A549 (cell line): ENCODE measurements around the gene DNAJC30. TPM values are rescaled to one million over a fixed set of nuclear protein-coding genes. Genes with fewer than 3 reads are reported as not detected.

ENCODE experiments used
- ATAC-seq, 2 experiments: fragments of 200-7000 bp in 1 of 2; fragments of >200 bp in 1 of 2; cut with Nextera tagmentation in 1 of 2; cut with Tn5 transposase in 1 of 2; 3 replicates each; pipeline versions ENCODE4 v1.8.0 to v1.9.1; 2018 to 2020; ENCODE audit warnings: mild to moderate bottlenecking in 1 of 2, moderate library complexity in 1 of 2
- CTCF ChIA-PET: fragments of 300-600 bp; sonication (Branson Sonifier 250); formaldehyde crosslinking; extraction: SDS; loops from one replicate; lab custom pipeline; 2021; ENCODE audit warnings: antibody characterized with exemption, inconsistent platforms; lab: Yijun Ruan, JAX
- POLR2A ChIA-PET: fragments of 350-600 bp; formaldehyde crosslinking; extraction: SDS; loops from one replicate; lab custom pipeline; 2021; ENCODE audit warnings: antibody characterized with exemption, inconsistent platforms; lab: Yijun Ruan, JAX
- DNase-seq, 2 experiments: peaks; one replicate each; pipeline versions ENCODE4 v3.0.0 to v3.0.0-alpha.2; 2011 to 2016; ENCODE audit warnings: low read depth in 1 of 2, low spot score in 1 of 2
- FAIRE-seq: peaks from 2 replicates; lab custom pipeline; 2011; peaks lifted over from hg19 to GRCh38; lab: Jason Lieb, UNC
- H3K27ac ChIP-seq, 2 experiments: fragments of >200 bp; sonication (Bioruptor Twin); formaldehyde crosslinking; 3 replicates each; pipeline ENCODE4 v1.5.1; 2016 to 2017
- H3K4me1 ChIP-seq: fragments of >200 bp; sonication (Bioruptor Twin); formaldehyde crosslinking; 3 replicates; pipeline ENCODE4 v1.6.1; 2016
- H3K4me2 ChIP-seq: fragments of >200 bp; sonication (Bioruptor Twin); formaldehyde crosslinking; 3 replicates; pipeline ENCODE4 v1.6.1; 2016
- H3K4me3 ChIP-seq: fragments of >200 bp; sonication (Bioruptor Twin); formaldehyde crosslinking; 3 replicates; pipeline ENCODE4 v1.5.1; 2016
- H3K9me3 ChIP-seq: fragments of >200 bp; sonication (Bioruptor Twin); formaldehyde crosslinking; 3 replicates; pipeline ENCODE4 v1.6.1; 2016
- BHLHE40 ChIP-seq: IDR thresholded peaks from 2 replicates; pipeline ENCODE4 v1.6.1; 2012; ENCODE audit warnings: low read depth, low read length, inconsistent platforms
- CHD2 ChIP-seq: fragments of 150-350 bp; IDR thresholded peaks from 2 replicates; pipeline ENCODE4 v1.6.1; 2014; ENCODE audit warnings: low read length; ENCODE audit not compliant: partially characterized antibody
- EHF ChIP-seq: fragments of 250-450 bp; sonication (Bioruptor Pico); IDR thresholded peaks from 2 replicates; pipeline ENCODE4 v1.5.0; 2020; ENCODE audit warnings: mild to moderate bottlenecking
- EHMT2 ChIP-seq: fragments of 200-600 bp; sonication (generic); IDR thresholded peaks from 2 replicates; pipeline ENCODE4 v1.6.1; 2016; ENCODE audit warnings: antibody characterized with exemption, low read depth, mild to moderate bottlenecking, moderate library complexity
- EP300 ChIP-seq, 2 experiments: fragments of >200 bp; sonication (Bioruptor Twin); formaldehyde crosslinking; IDR thresholded peaks; 2 replicates in 1 of 2; 3 replicates in 1 of 2; pipeline ENCODE4 v1.6.1; 2016 to 2017
- ESRRA ChIP-seq: fragments of 150-350 bp; IDR thresholded peaks from 2 replicates; pipeline ENCODE4 v1.6.1; 2014; ENCODE audit warnings: mild to moderate bottlenecking, low read length, borderline replicate concordance
- FOSB ChIP-seq: fragments of 250-450 bp; sonication (Bioruptor Pico); IDR thresholded peaks from 2 replicates; pipeline ENCODE4 v1.5.0; 2020; ENCODE audit warnings: mild to moderate bottlenecking, moderate library complexity
- FOSL2 ChIP-seq, 2 experiments: fragments of 450-650 bp in 1 of 2; fragments of >200 bp in 1 of 2; sonication (Bioruptor Twin) in 1 of 2; formaldehyde crosslinking; IDR thresholded peaks; 2 replicates each; pipeline versions ENCODE4 v1.5.0 to v1.6.1; 2016 to 2020; ENCODE audit warnings: mild to moderate bottlenecking in 1 of 2, moderate library complexity in 1 of 2
- FOXS1 ChIP-seq: fragments of 250-450 bp; sonication (Bioruptor Pico); IDR thresholded peaks from 2 replicates; pipeline ENCODE4 v1.5.0; 2020; ENCODE audit warnings: mild to moderate bottlenecking, moderate library complexity
- GATA3 ChIP-seq: IDR thresholded peaks from 2 replicates; pipeline ENCODE4 v1.6.1; 2012; ENCODE audit warnings: borderline replicate concordance
- HDAC2 ChIP-seq: fragments of 200-600 bp; sonication (generic); IDR thresholded peaks from 2 replicates; pipeline ENCODE4 v1.6.1; 2016
- HOXB5 ChIP-seq: fragments of 250-450 bp; sonication (Bioruptor Pico); IDR thresholded peaks from 2 replicates; pipeline ENCODE4 v1.5.0; 2020; ENCODE audit warnings: mild to moderate bottlenecking, moderate library complexity
- JUN ChIP-seq, 2 experiments: fragments of >200 bp; sonication (Bioruptor Twin); formaldehyde crosslinking; IDR thresholded peaks; 2 replicates in 1 of 2; 3 replicates in 1 of 2; pipeline ENCODE4 v1.6.1; 2016 to 2017
- JUNB ChIP-seq: fragments of >200 bp; sonication (Bioruptor Twin); formaldehyde crosslinking; IDR thresholded peaks from 2 replicates; pipeline ENCODE4 v1.6.1; 2016
- KDM1A ChIP-seq: fragments of 200-600 bp; sonication (generic); IDR thresholded peaks from 2 replicates; pipeline ENCODE4 v1.6.1; 2016; ENCODE audit warnings: low read depth, mild to moderate bottlenecking
- KDM5A ChIP-seq: fragments of 200-600 bp; sonication (generic); IDR thresholded peaks from 2 replicates; pipeline ENCODE4 v1.6.1; 2016; ENCODE audit warnings: antibody characterized with exemption, mild to moderate bottlenecking
- MAFK ChIP-seq: fragments of 450-650 bp; IDR thresholded peaks from 2 replicates; pipeline ENCODE4 v1.6.1; 2014; ENCODE audit not compliant: partially characterized antibody
- MYC ChIP-seq: IDR thresholded peaks from 2 replicates; pipeline ENCODE4 v1.6.1; 2012; ENCODE audit warnings: mild to moderate bottlenecking, inconsistent platforms, low read length, improper control_type of control experiment, borderline replicate concordance
- NFE2L2 ChIP-seq: fragments of 150-350 bp; conservative IDR thresholded peaks from 2 replicates; pipeline ENCODE4 v1.6.1; 2014; ENCODE audit warnings: low read length
- NPAS2 ChIP-seq: fragments of 250-450 bp; sonication (Bioruptor Pico); IDR thresholded peaks from 2 replicates; pipeline ENCODE4 v1.8.0; 2022; ENCODE audit warnings: mild to moderate bottlenecking, moderate library complexity, borderline replicate concordance
- PHF8 ChIP-seq: fragments of 200-600 bp; sonication (generic); IDR thresholded peaks from 2 replicates; pipeline ENCODE4 v1.6.1; 2016; ENCODE audit warnings: low read depth, mild to moderate bottlenecking, antibody characterized with exemption, moderate library complexity, borderline replicate concordance
- POLR2A ChIP-seq: IDR thresholded peaks from 2 replicates; pipeline ENCODE4 v1.6.1; 2012; ENCODE audit warnings: mild to moderate bottlenecking, low read length
- POLR2AphosphoS2 ChIP-seq: conservative IDR thresholded peaks from 2 replicates; pipeline ENCODE4 v1.6.1; 2012; ENCODE audit warnings: low read length, improper control_type of control experiment, inconsistent platforms
- RAD21 ChIP-seq, 2 experiments: fragments of >200 bp in 1 of 2; sonication (Bioruptor Twin) in 1 of 2; formaldehyde crosslinking in 1 of 2; IDR thresholded peaks in 1 of 2; conservative IDR thresholded peaks in 1 of 2; 2 replicates in 1 of 2; 3 replicates in 1 of 2; pipeline ENCODE4 v1.6.1; 2012 to 2018; ENCODE audit warnings: inconsistent platforms in 1 of 2
- RARB ChIP-seq: fragments of 250-450 bp; sonication (Bioruptor Pico); IDR thresholded peaks from 2 replicates; pipeline ENCODE4 v1.8.0; 2021; ENCODE audit warnings: mild to moderate bottlenecking, moderate library complexity
- SMC3 ChIP-seq: fragments of >200 bp; sonication (Bioruptor Twin); formaldehyde crosslinking; IDR thresholded peaks from 3 replicates; pipeline ENCODE4 v1.6.1; 2018; ENCODE audit warnings: inconsistent platforms
- SREBF2 ChIP-seq: fragments of 450-650 bp; IDR thresholded peaks from 2 replicates; pipeline ENCODE4 v1.6.1; 2014; ENCODE audit warnings: mild to moderate bottlenecking, moderate library complexity
- TP53 ChIP-seq: fragments of 250-450 bp; sonication (Bioruptor Pico); IDR thresholded peaks from 2 replicates; pipeline ENCODE4 v1.5.0; 2021; ENCODE audit warnings: mild to moderate bottlenecking, moderate library complexity
- ZC3H11A ChIP-seq: fragments of 450-650 bp; IDR thresholded peaks from 2 replicates; pipeline ENCODE4 v1.6.1; 2014; ENCODE audit warnings: antibody characterized with exemption, mild to moderate bottlenecking
- ZNF302 ChIP-seq: fragments of 250-450 bp; sonication (Bioruptor Pico); IDR thresholded peaks from 2 replicates; pipeline ENCODE4 v1.9.0; 2021; ENCODE audit warnings: inconsistent platforms, mild to moderate bottlenecking, moderate library complexity
- ZSCAN20 ChIP-seq: fragments of 250-450 bp; sonication (Bioruptor Pico); IDR thresholded peaks from 2 replicates; pipeline ENCODE4 v1.8.0; 2022; ENCODE audit warnings: mild to moderate bottlenecking, moderate library complexity
- WGBS: methylation state at CpG from one replicate; pipeline ENCODE4 v1.1.6; 2017; ENCODE audit errors: missing lambda C conversion rate; 5-methylcytosine and 5-hydroxymethylcytosine counted together
- polyA plus RNA-seq, 4 experiments: library from polyadenylated mRNA; depleted of rRNA in 3 of 4; stranded (reverse); fragments of >200 nt; fragmentation: RNase III in 1 of 4; extraction: RNeasy Plus Mini Kit Qiagen cat#74134 plus additional on column Dnase treatment in 1 of 4; gene quantifications; 2 replicates in 3 of 4; 3 replicates in 1 of 4; pipeline ENCODE4 v1.2.3, GENCODE V29; 2011 to 2017
- TF ChIP-seq, protein P1 (sequence below): IDR thresholded peaks from 2 replicates; pipeline ENCODE4 v1.6.1; 2012
- TF ChIP-seq, protein P2 (sequence below): fragments of 250-450 bp; sonication (Bioruptor Pico); IDR thresholded peaks from 2 replicates; pipeline ENCODE4 v1.5.0; 2020; ENCODE audit warnings: low read depth, mild to moderate bottlenecking, moderate library complexity
- TF ChIP-seq, protein P3 (sequence below): IDR thresholded peaks from 2 replicates; pipeline ENCODE4 v1.6.1; 2012
- TF ChIP-seq, protein P4 (sequence below): fragments of 150-350 bp; IDR thresholded peaks from 2 replicates; pipeline ENCODE4 v1.6.1; 2014; ENCODE audit warnings: low read depth, mild to moderate bottlenecking, low read length

DNAJC30 gene
- polyA plus RNA-seq, 2 of the 4 experiments (the other 2 are of a cell fraction): 5.7 to 8.9 TPM

DNA sequence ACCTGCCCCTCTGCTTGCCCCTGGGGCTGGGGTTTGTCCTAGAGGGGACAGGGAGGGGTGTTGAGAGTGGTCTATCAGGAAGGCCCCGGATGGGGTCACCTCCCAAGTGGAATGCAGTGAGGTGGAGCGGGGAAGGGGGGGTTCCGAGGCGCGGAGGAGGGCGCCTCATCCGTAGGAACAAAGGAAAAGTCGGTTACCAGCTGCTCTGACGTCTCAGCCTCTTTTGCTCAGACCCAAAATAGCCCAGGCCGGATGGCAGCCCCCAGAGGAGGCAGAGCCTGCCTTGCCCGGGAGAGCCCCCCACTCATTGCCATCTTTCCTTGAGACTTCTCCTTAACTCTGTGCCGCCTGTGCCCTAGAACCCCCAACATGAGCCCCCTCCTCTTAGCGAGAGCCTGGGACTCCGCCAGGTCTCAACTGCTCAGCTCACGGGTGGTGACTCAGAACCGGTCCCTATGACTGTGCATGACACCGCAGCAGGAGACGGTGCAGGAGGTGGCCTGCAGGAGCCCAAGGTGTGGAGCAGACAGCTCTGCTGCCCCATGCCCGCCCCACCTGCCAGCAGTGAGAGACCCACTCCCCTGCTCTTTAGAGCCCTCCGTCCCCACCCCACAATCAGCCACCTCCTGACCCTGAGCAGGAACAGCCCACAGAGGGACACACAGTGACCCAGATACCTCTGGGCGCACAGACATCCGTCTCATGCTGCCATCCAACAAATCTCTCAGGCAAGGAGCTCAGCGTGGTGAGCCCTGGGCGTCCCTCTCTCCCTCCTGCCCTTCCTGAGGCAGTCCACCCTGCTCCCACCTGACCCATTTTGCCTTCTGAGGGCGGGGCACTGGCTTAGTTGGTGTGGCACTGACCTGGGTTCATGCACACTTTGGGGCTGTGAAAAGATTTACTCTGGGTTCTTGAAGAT, 23.1 kb upstream of the DNAJC30 start:
- 4% methylated on average over 22 of the region's 25 CpGs for whole genome bisulfite sequencing
- no peaks in the 10 kb centered on the region for H3K9me3 ChIP-seq
- peak overlapping the region; percentile 99 to 100 for H3K27ac ChIP-seq
- peaks cover 93% of the 10 kb centered on the region for H3K4me1 ChIP-seq
- peak overlapping the region; percentile 30; the same call in 2 of the 3 replicates for H3K4me3 ChIP-seq
- CTCF ChIA-PET: interaction anchor here (0.6 to 4.4 kb wide), 16 partner anchors 10 to 675 kb away, joined by 3 to 57 read pairs (median 7); partner anchors contain the start of genes STX1A and VPS37D
- POLR2A ChIA-PET: interaction anchor here (0.6 to 5.0 kb wide), 11 partner anchors 9 to 258 kb away, joined by 3 to 135 read pairs (median 4); partner anchors contain the start of genes BUD23, DNAJC30 and STX1A
- H3K4me2 ChIP-seq: peak overlapping the region; percentile 90
- peak; percentile 89 to 91 for DNase-seq
- FAIRE-seq: peak; percentile 13
- ATAC-seq: peak; percentile 36 to 57
- TF ChIP-seq RARB: no peak
- no peak; a peak in 1 of 5 replicates for TF ChIP-seq JUN (IDR thresholded peaks at IDR 0.05)
- TF ChIP-seq ESRRA: no peak
- peak; percentile 32; the same call in 1 of the 2 replicates for TF ChIP-seq FOSB (CRISPR knock-in tag)
- peak; percentile 78 for TF ChIP-seq FOSL2 (IDR thresholded peaks at IDR 0.05)
- TF ChIP-seq FOSL2 (CRISPR knock-in tag; IDR thresholded peaks at IDR 0.05): peak; percentile 95
- TF ChIP-seq, protein P1, sequence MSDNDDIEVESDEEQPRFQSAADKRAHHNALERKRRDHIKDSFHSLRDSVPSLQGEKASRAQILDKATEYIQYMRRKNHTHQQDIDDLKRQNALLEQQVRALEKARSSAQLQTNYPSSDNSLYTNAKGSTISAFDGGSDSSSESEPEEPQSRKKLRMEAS: peak; percentile 68
- no peak for TF ChIP-seq SREBF2
- TF ChIP-seq, protein P2, sequence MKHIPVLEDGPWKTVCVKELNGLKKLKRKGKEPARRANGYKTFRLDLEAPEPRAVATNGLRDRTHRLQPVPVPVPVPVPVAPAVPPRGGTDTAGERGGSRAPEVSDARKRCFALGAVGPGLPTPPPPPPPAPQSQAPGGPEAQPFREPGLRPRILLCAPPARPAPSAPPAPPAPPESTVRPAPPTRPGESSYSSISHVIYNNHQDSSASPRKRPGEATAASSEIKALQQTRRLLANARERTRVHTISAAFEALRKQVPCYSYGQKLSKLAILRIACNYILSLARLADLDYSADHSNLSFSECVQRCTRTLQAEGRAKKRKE (CRISPR knock-in tag): no peak; the same call in 1 of the 2 replicates
- peak; percentile 20; the same call in 1 of the 2 replicates for TF ChIP-seq HOXB5
- TF ChIP-seq MYC: no peak
- TF ChIP-seq KDM1A: no peak
- peak; percentile 54 for TF ChIP-seq GATA3
- TF ChIP-seq TP53: no peak
- no peak for TF ChIP-seq CHD2
- no peak for TF ChIP-seq POLR2A
- no peak for TF ChIP-seq POLR2AphosphoS2
- TF ChIP-seq EHMT2: no peak
- TF ChIP-seq PHF8: no peak
- TF ChIP-seq SMC3: no peak
- TF ChIP-seq ZSCAN20 (CRISPR knock-in tag): no peak
- TF ChIP-seq, protein P3, sequence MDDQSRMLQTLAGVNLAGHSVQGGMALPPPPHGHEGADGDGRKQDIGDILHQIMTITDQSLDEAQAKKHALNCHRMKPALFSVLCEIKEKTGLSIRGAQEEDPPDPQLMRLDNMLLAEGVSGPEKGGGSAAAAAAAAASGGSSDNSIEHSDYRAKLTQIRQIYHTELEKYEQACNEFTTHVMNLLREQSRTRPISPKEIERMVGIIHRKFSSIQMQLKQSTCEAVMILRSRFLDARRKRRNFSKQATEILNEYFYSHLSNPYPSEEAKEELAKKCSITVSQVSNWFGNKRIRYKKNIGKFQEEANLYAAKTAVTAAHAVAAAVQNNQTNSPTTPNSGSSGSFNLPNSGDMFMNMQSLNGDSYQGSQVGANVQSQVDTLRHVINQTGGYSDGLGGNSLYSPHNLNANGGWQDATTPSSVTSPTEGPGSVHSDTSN: no peak
- no peak for TF ChIP-seq FOXS1 (CRISPR knock-in tag)
- TF ChIP-seq NFE2L2: peak; percentile 60
- TF ChIP-seq HDAC2: no peak
- peak; percentile 72 for TF ChIP-seq JUNB
- TF ChIP-seq RAD21 (conservative IDR thresholded peaks at IDR 0.05 in 1 of 2, IDR thresholded peaks at IDR 0.05 in 1 of 2): no peak
- TF ChIP-seq EHF: no peak; the same call in 1 of the 2 replicates
- no peak for TF ChIP-seq KDM5A
- TF ChIP-seq EP300 (IDR thresholded peaks at IDR 0.05): peak; percentile 50 to 58; a peak in 1 of 5 replicates
- peak; percentile 73 for TF ChIP-seq MAFK
- no peak for TF ChIP-seq NPAS2 (CRISPR knock-in tag)
- TF ChIP-seq, protein P4, sequence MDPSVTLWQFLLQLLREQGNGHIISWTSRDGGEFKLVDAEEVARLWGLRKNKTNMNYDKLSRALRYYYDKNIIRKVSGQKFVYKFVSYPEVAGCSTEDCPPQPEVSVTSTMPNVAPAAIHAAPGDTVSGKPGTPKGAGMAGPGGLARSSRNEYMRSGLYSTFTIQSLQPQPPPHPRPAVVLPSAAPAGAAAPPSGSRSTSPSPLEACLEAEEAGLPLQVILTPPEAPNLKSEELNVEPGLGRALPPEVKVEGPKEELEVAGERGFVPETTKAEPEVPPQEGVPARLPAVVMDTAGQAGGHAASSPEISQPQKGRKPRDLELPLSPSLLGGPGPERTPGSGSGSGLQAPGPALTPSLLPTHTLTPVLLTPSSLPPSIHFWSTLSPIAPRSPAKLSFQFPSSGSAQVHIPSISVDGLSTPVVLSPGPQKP: no peak
- peak; percentile 48; the same call in 1 of the 2 replicates for TF ChIP-seq BHLHE40
- TF ChIP-seq ZC3H11A: no peak
- TF ChIP-seq ZNF302: no peak
- TF ChIP-seq, all 56 proteins: peak for 10
